Neural cell (in vitro differentiated cells): Measurements from ENCODE around the gene MAP7D2. TPM values are rescaled to one million over a fixed set of nuclear protein-coding genes. Genes with fewer than 3 reads are reported as not detected.

ENCODE experiments used
- H2AFZ ChIP-seq: fragments of 200-600, 300-800 bp; sonication (generic), shearing (Covaris generic); 2 replicates; pipeline ENCODE4 v1.6.0; 2014; ENCODE audit warnings: low read depth, mild to moderate bottlenecking, antibody characterized with exemption, low read length, moderate library complexity
- H3F3A ChIP-seq: fragments of 200-600 bp; shearing (Covaris generic); 2 replicates; pipeline ENCODE4 v1.6.1; 2016; ENCODE audit warnings: mild to moderate bottlenecking, moderate library complexity, mixed read lengths, antibody characterized with exemption, low read length; ENCODE audit not compliant: insufficient read depth, poor library complexity, severe bottlenecking
- H3K27ac ChIP-seq: fragments of 200-600, 300-800 bp; sonication (generic), shearing (Covaris generic); 2 replicates; pipeline ENCODE4 v1.5.1; 2014; ENCODE audit warnings: mild to moderate bottlenecking, low read length, moderate library complexity
- H3K27me3 ChIP-seq: fragments of 300-800, 200-600 bp; sonication (generic), shearing (Covaris generic); 2 replicates; pipeline ENCODE4 v1.6.0; 2014; ENCODE audit warnings: mild to moderate bottlenecking, low read depth, low read length, moderate library complexity; ENCODE audit not compliant: insufficient read depth
- H3K36me3 ChIP-seq: fragments of 300-800, 200-600 bp; sonication (generic), shearing (Covaris generic); 2 replicates; pipeline ENCODE4 v1.5.1; 2014; ENCODE audit warnings: mild to moderate bottlenecking, antibody characterized with exemption, low read length, moderate library complexity; ENCODE audit not compliant: insufficient read depth
- H3K4me2 ChIP-seq: fragments of 300-800, 200-600 bp; sonication (generic), shearing (Covaris generic); 2 replicates; pipeline ENCODE4 v1.6.0; 2014; ENCODE audit warnings: mild to moderate bottlenecking, low read length
- H3K4me3 ChIP-seq: fragments of 300-800, 200-600 bp; sonication (generic), shearing (Covaris generic); 2 replicates; pipeline ENCODE4 v1.5.1; 2014; ENCODE audit warnings: mild to moderate bottlenecking, low read length, moderate library complexity
- H3K79me2 ChIP-seq: fragments of 200-600 bp; shearing (Covaris generic); replicated peaks from 2 replicates; pipeline ENCODE4 v1.6.0; 2014; ENCODE audit warnings: mild to moderate bottlenecking, low read length, moderate library complexity; ENCODE audit not compliant: insufficient read depth
- H3K9ac ChIP-seq: fragments of 300-800, 200-600 bp; sonication (generic), shearing (Covaris generic); 2 replicates; pipeline ENCODE4 v1.6.1; 2016; ENCODE audit warnings: mild to moderate bottlenecking, low read length, mixed read lengths
- H3K9me2 ChIP-seq: fragments of 200-600 bp; shearing (Covaris generic); 2 replicates; pipeline ENCODE4 v1.6.1; 2016; ENCODE audit warnings: mild to moderate bottlenecking, low read length, mixed read lengths; ENCODE audit not compliant: insufficient read depth
- H3K9me3 ChIP-seq: fragments of 200-600, 300-800 bp; sonication (generic), shearing (Covaris generic); 2 replicates; pipeline ENCODE4 v1.6.1; 2016; ENCODE audit warnings: mild to moderate bottlenecking, mixed run types, low read length, moderate library complexity, mixed read lengths
- H4K20me1 ChIP-seq: fragments of 200-600 bp; shearing (Covaris generic); 2 replicates; pipeline ENCODE4 v1.6.1; 2016; ENCODE audit warnings: mild to moderate bottlenecking, mixed run types; ENCODE audit not compliant: insufficient read depth
- CTCF ChIP-seq: fragments of 450-650 bp; IDR thresholded peaks from 2 replicates; pipeline ENCODE4 v1.5.1; 2014; ENCODE audit warnings: antibody characterized with exemption, mild to moderate bottlenecking, moderate library complexity; ENCODE audit not compliant: poor library complexity, severe bottlenecking
- EP300 ChIP-seq: fragments of 450-650 bp; conservative IDR thresholded peaks from 2 replicates; pipeline ENCODE4 v1.6.1; 2014; ENCODE audit warnings: antibody characterized with exemption, mild to moderate bottlenecking, moderate library complexity; ENCODE audit not compliant: poor library complexity, severe bottlenecking
- RAD21 ChIP-seq: fragments of 450-650 bp; conservative IDR thresholded peaks from 2 replicates; pipeline ENCODE4 v1.6.1; 2014; ENCODE audit warnings: antibody characterized with exemption, mild to moderate bottlenecking, moderate library complexity
- REST ChIP-seq: IDR thresholded peaks from 2 replicates; pipeline ENCODE4 v1.6.1; 2012; ENCODE audit warnings: borderline replicate concordance
- SMC3 ChIP-seq: fragments of 450-650 bp; conservative IDR thresholded peaks from 2 replicates; pipeline ENCODE4 v1.6.1; 2014; ENCODE audit warnings: antibody characterized with exemption, mild to moderate bottlenecking, moderate library complexity; ENCODE audit not compliant: poor library complexity
- TAF1 ChIP-seq: IDR thresholded peaks from 2 replicates; pipeline ENCODE4 v1.6.1; 2012; ENCODE audit warnings: low read depth
- polyA plus RNA-seq: library from polyadenylated mRNA; depleted of rRNA; stranded (reverse); fragments of >200 nt; gene quantifications from 2 replicates; pipeline ENCODE4 v1.2.3, GENCODE V29; 2014

MAP7D2 gene
- polyA plus RNA-seq, 1 donor from 2014 or later = 6.4 TPM

GRCh38 chrX:20066968-20067708 lies 49.6 kb downstream of the MAP7D2 start:
- H3K9ac ChIP-seq = no peak overlapping the region
- no peaks in the 10 kb centered on the region for H3K9me2 ChIP-seq
- H3K79me2 ChIP-seq = no peaks in the 10 kb centered on the region
- H3F3A ChIP-seq = no peaks in the 10 kb centered on the region
- no peak overlapping the region for H2AFZ ChIP-seq
- H3K36me3 ChIP-seq = no peaks in the 10 kb centered on the region
- H3K4me2 ChIP-seq = no peak overlapping the region
- H3K4me3 ChIP-seq = no peak overlapping the region
- no peaks in the 10 kb centered on the region for H4K20me1 ChIP-seq
- H3K9me3 ChIP-seq = no peaks in the 10 kb centered on the region
- TF ChIP-seq SMC3 (peak; percentile 88), CTCF (peak; percentile 81), TAF1 (no peak), RAD21 (peak; percentile 86), EP300 (no peak), REST (no peak)
- H3K27ac ChIP-seq = no peak overlapping the region
- H3K27me3 ChIP-seq = no peaks in the 10 kb centered on the region

GRCh38 chrX:20063716-20064351 lies 52.9 kb downstream of the MAP7D2 start:
- H3K4me2 ChIP-seq = no peak overlapping the region
- H3K4me3 ChIP-seq = no peak overlapping the region
- no peak overlapping the region for H3K9ac ChIP-seq
- H3K27ac ChIP-seq = no peak overlapping the region
- no peaks in the 10 kb centered on the region for H4K20me1 ChIP-seq
- H3K9me3 ChIP-seq = no peaks in the 10 kb centered on the region
- peak; percentile 42 for TF ChIP-seq CTCF
- TF ChIP-seq RAD21 = no peak
- no peak for TF ChIP-seq TAF1
- no peaks in the 10 kb centered on the region for H3K36me3 ChIP-seq
- H3K27me3 ChIP-seq = no peaks in the 10 kb centered on the region
- no peaks in the 10 kb centered on the region for H3K9me2 ChIP-seq
- no peaks in the 10 kb centered on the region for H3F3A ChIP-seq
- no peak overlapping the region for H2AFZ ChIP-seq
- H3K79me2 ChIP-seq = no peaks in the 10 kb centered on the region
